GM12801 (cell line): ENCODE data around the gene STS.

ENCODE experiments used
- CTCF ChIP-seq: IDR thresholded peaks from one replicate; pipeline ENCODE4 v1.5.1; 2011; ENCODE audit warnings: control low read depth; ENCODE audit not compliant: insufficient read length; ENCODE audit errors: extremely low read depth

The STS gene

DNA sequence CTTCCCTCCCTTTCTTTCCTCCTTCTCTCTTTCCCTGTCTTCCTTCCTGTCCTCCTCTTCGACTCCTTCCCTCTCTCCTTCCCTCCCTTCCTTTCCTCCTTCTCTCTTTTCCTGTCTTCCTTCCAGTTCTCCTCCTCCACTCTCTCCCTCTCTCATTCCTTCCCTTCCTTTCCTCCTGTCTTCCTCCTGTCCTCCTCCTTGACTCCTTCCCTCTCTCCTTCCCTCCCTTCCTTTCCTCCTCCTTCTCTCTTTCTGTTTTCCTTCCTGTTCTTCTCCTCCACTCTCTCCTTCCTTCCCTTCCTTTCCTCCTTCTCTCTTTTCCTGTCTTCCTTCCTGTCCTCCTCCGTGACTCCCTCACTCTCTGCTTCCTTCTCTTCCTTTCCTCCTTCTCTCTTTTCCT, 5.7 kb downstream of the STS start:
- TF ChIP-seq CTCF, result no peak

GRCh38 chrX:7154041-7154597, 6.6 kb downstream of the STS start:
- TF ChIP-seq CTCF, result no peak

DNA sequence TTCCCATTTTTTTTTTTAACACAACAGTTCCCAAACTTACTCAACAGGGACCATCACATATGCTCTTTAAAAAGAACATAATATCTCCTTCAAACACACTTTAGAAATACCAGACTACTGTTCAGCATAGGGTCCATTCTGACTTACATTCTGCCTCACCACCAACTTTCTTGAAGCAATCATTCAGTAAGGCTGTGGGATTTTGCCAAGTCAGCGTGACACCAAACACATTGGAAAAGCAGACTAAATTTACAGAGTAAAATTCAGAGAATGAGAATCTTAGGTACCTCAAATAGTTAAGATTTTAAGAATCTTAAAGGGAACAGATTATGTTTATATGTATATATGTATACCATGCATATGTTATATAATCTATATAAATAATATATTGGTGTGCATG, 7.7 kb downstream of the STS start:
- no peak for TF ChIP-seq CTCF

GRCh38 chrX:7156879-7157278, 9.4 kb downstream of the STS start:
- TF ChIP-seq CTCF, result no peak

GRCh38 chrX:7158468-7158990, 11.0 kb downstream of the STS start:
- TF ChIP-seq CTCF, result no peak

- no peak for TF ChIP-seq CTCF
Observed at GRCh38 chrX:7159149-7159861, 11.8 kb downstream of the STS start.

DNA sequence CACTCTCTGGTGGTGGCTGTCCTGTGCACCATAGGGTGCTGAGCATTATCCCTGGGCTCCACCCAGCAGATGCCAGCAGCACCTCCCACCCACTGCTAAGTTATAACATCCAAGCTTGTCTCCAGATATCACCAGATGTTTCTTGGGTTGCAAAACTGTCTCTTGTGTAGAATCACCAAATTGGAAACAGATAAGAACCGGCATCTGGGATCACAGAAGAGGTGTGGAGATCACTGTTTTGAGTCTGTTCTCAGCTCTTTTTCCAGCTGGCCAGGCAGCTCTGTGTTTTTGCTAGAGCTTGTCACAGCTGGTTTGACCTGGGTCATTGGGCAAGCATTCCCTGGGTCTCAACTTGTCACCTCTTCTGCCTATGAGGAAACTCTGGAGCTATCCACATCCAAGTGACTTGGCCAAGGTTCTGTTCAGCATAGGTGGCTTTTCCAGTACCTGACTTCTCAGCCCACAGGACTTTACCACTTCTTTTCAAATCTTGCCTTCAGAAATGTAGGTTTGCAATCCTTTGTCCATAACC, 15.7 kb downstream of the STS start:
- TF ChIP-seq CTCF, result no peak
